ENCODE results near the gene BLCAP.
"Not testable (repeated sequence)": the region's sequence is repeated elsewhere in the genome, so short reads cannot be mapped to it uniquely, and the experiment has no call there.

The BLCAP gene

GRCh38 chr20:37473249-37474000 is 54.3 kb downstream of the BLCAP start:
- no peak overlapping the region for H3K27ac ChIP-seq
- ChIA-PET CTCF (no interaction called here), POLR2A (ENCODE audit: low non-redundant PET) (no interaction called here)
- TF ChIP-seq CTCF (conservative IDR thresholded peaks at IDR 0.05; ENCODE audit: low read depth), result no peak
- no peak for DNase-seq (ENCODE audit: low spot score)

GRCh38 chr20:37472435-37472834 is 55.2 kb downstream of the BLCAP start:
- POLR2A ChIA-PET (ENCODE audit: low non-redundant PET); DNase-seq (ENCODE audit: low spot score); CTCF ChIA-PET; H3K27ac ChIP-seq: not testable (repeated sequence)

- ChIA-PET CTCF (interaction anchor here (0.6 kb wide), 1 partner anchor 20 kb away, joined by 3 read pairs; no protein-coding TSS in a partner anchor), POLR2A (ENCODE audit: low non-redundant PET) (no interaction called here)
- no peak overlapping the region for H3K27ac ChIP-seq
- no peak for DNase-seq (ENCODE audit: low spot score)
- TF ChIP-seq CTCF (conservative IDR thresholded peaks at IDR 0.05; ENCODE audit: low read depth), result no peak
Measured at GRCh38 chr20:37471741-37472235, 55.9 kb downstream of the BLCAP start.

- H3K27ac ChIP-seq; DNase-seq (ENCODE audit: low spot score); POLR2A ChIA-PET (ENCODE audit: low non-redundant PET); CTCF ChIA-PET: not testable (repeated sequence)
Measured at GRCh38 chr20:37470190-37470589, 57.5 kb downstream of the BLCAP start.

GRCh38 chr20:37469531-37469930 is 58.1 kb downstream of the BLCAP start:
- ChIA-PET POLR2A (ENCODE audit: low non-redundant PET) (no interaction called here), CTCF (no interaction called here)
- TF ChIP-seq CTCF (conservative IDR thresholded peaks at IDR 0.05; ENCODE audit: low read depth), result no peak
- DNase-seq (ENCODE audit: low spot score), result no peak
- no peak overlapping the region for H3K27ac ChIP-seq

- ChIA-PET CTCF (interaction anchor here (0.6 kb wide), 1 partner anchor 43 kb away, joined by 6 read pairs; no protein-coding TSS in a partner anchor), POLR2A (ENCODE audit: low non-redundant PET) (no interaction called here)
- no peak for DNase-seq (ENCODE audit: low spot score)
- H3K27ac ChIP-seq, result no peak overlapping the region
- no peak for TF ChIP-seq CTCF (conservative IDR thresholded peaks at IDR 0.05; ENCODE audit: low read depth)
Measured at GRCh38 chr20:37468886-37469285, 58.8 kb downstream of the BLCAP start.

All from RWPE1 (cell line).